ENCODE measurements around the gene WDFY3.
A peak's percentile ranks its signal among the peaks of the same experiment; 100 is the strongest.

Gene WDFY3

DNA sequence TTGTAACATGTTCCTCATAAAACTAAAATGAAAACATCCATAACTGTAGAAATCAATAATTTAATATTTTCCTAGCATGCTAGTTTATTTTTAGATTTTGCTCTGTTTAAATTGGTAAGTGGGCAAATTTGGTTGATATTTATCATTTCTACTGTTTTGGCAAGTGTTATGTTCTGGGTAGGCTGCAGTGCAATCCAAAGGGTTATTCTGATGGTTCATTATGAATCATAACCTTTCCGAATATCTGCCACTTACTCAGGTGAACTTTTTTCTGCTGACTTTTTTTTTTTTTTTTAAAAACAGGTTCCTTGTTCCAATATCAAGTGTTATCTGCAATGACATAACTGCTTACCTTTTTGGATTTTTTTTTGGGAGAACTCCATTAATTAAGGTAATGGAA is 331.5 kb downstream of the WDFY3 start:
- DNase-seq (ENCODE audit: low read depth, low spot score) = no peak
- in situ Hi-C loops (cut with HindIII; ENCODE audit: low sequenced_read_pairs) = no loop called here
- H3K4me3 ChIP-seq (ENCODE audit: low read depth, low read length) = no peak overlapping the region
- TF ChIP-seq CTCF (IDR thresholded peaks at IDR 0.05; ENCODE audit: low read depth, low read length) = no peak

- TF ChIP-seq CTCF (IDR thresholded peaks at IDR 0.05; ENCODE audit: low read depth, low read length) = no peak
- H3K4me3 ChIP-seq (ENCODE audit: low read depth, low read length) = no peak overlapping the region
- in situ Hi-C loops (cut with HindIII; ENCODE audit: low sequenced_read_pairs) = no loop called here
- DNase-seq (ENCODE audit: low read depth, low spot score) = peak; percentile 71
Measured at GRCh38 chr4:84632092-84632491, 334.4 kb downstream of the WDFY3 start.

GRCh38 chr4:84631573-84631972 is 334.9 kb downstream of the WDFY3 start:
- in situ Hi-C loops (cut with HindIII; ENCODE audit: low sequenced_read_pairs) = no loop called here
- H3K4me3 ChIP-seq (ENCODE audit: low read depth, low read length) = no peak overlapping the region

DNA sequence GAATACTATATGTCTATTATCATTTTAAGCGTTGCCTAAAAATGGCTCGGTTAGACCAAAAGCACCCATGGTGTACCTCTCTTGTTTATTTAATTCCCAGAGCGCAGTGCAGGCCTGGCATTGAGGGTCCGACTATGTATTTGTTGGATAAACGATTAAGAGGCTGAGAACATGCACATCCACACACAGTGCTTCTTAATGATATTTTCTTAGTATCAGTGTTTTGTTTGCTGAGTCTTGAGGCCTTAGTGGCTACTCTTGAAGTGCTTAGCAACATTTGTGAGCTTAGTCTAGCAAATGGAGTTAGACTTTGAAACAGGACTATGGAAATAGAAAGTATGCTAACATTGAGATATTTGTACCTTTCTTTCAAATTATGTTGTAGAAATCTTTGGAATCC is 339.8 kb downstream of the WDFY3 start:
- H3K4me3 ChIP-seq (ENCODE audit: low read depth, low read length) = no peak overlapping the region
- no peak for TF ChIP-seq CTCF (IDR thresholded peaks at IDR 0.05; ENCODE audit: low read depth, low read length)
- in situ Hi-C loops (cut with HindIII; ENCODE audit: low sequenced_read_pairs) = no loop called here
- DNase-seq (ENCODE audit: low read depth, low spot score) = no peak

More at GRCh38 chr4:84631573-84631972, 334.9 kb downstream of the WDFY3 start:
- DNase-seq (ENCODE audit: low read depth, low spot score) = peak; percentile 8
- TF ChIP-seq CTCF (IDR thresholded peaks at IDR 0.05; ENCODE audit: low read depth, low read length) = no peak

GRCh38 chr4:84623661-84624060 is 342.8 kb downstream of the WDFY3 start:
- in situ Hi-C loops (cut with HindIII; ENCODE audit: low sequenced_read_pairs) = no loop called here
- H3K4me3 ChIP-seq (ENCODE audit: low read depth, low read length) = no peak overlapping the region
- TF ChIP-seq CTCF (IDR thresholded peaks at IDR 0.05; ENCODE audit: low read depth, low read length) = no peak
- DNase-seq (ENCODE audit: low read depth, low spot score) = no peak

DNA sequence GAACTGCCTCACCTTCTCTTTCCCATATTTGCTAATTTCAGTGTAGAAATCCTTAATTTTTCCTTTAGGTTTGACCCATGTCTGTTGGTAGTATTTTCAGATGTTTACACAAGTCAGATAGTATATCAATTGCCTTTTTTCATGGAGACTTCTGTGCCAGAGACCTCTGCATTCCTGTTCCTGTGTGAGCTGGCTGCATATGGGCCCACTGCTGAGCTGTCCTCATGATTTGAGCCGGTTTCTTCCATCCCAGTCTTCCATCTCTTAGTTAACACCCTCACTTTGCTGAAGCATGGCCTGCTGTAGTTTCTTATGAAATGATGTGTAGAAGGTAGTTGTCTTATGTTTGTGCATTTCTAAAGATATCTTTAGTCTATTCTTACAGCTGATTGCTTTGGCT is 343.5 kb downstream of the WDFY3 start:
- DNase-seq (ENCODE audit: low read depth, low spot score) = peak; percentile 5
- no peak for TF ChIP-seq CTCF (IDR thresholded peaks at IDR 0.05; ENCODE audit: low read depth, low read length)
- no peak overlapping the region for H3K4me3 ChIP-seq (ENCODE audit: low read depth, low read length)
- in situ Hi-C loops (cut with HindIII; ENCODE audit: low sequenced_read_pairs) = no loop called here
